DOHH2 (cell line): ENCODE results near the gene ZFAND2A.
"Not testable (repeated sequence)": the region's sequence is repeated elsewhere in the genome, so short reads cannot be mapped to it uniquely, and the experiment has no call there.

ENCODE experiments used
- H3F3A ChIP-seq: fragments of 200-600 bp; sonication (generic), shearing (Covaris generic); 2 replicates; pipeline ENCODE4 v1.6.0; 2016; ENCODE audit warnings: antibody characterized with exemption, mild to moderate bottlenecking; ENCODE audit not compliant: control insufficient read depth, insufficient read depth
- H3K27ac ChIP-seq: fragments of 200-600 bp; sonication (generic); 2 replicates; pipeline ENCODE4 v1.5.1; 2014; ENCODE audit warnings: low read depth, mild to moderate bottlenecking, low read length, moderate library complexity
- H3K27me3 ChIP-seq: fragments of 200-600 bp; sonication (generic); 2 replicates; pipeline ENCODE4 v1.6.1; 2014; ENCODE audit warnings: mild to moderate bottlenecking, low read length, mixed read lengths; ENCODE audit not compliant: control insufficient read depth
- H3K36me3 ChIP-seq: fragments of 200-600 bp; sonication (generic); 2 replicates; pipeline ENCODE4 v1.6.1; 2014; ENCODE audit warnings: mild to moderate bottlenecking, low read length, moderate library complexity, mixed read lengths; ENCODE audit not compliant: control insufficient read depth
- H3K4me1 ChIP-seq: fragments of 200-600 bp; sonication (generic); 2 replicates; pipeline ENCODE4 v1.6.1; 2014; ENCODE audit warnings: mild to moderate bottlenecking, low read length, mixed read lengths; ENCODE audit not compliant: control insufficient read depth
- H3K4me2 ChIP-seq: fragments of 200-600 bp; sonication (generic); 2 replicates; pipeline ENCODE4 v1.6.0; 2014; ENCODE audit warnings: mild to moderate bottlenecking, low read length, moderate library complexity
- H3K4me3 ChIP-seq: fragments of 200-600 bp; sonication (generic); 2 replicates; pipeline ENCODE4 v1.5.1; 2014; ENCODE audit warnings: mild to moderate bottlenecking, low read length, mixed read lengths
- H3K79me2 ChIP-seq: fragments of 200-600 bp; sonication (generic); 2 replicates; pipeline ENCODE4 v1.6.1; 2014; ENCODE audit warnings: mild to moderate bottlenecking, low read length, mixed read lengths; ENCODE audit not compliant: control insufficient read depth
- H3K9me2 ChIP-seq: fragments of 200-600 bp; sonication (generic); replicated peaks from 2 replicates; pipeline ENCODE4 v1.6.1; 2014; ENCODE audit warnings: mild to moderate bottlenecking, low read length, mixed read lengths; ENCODE audit not compliant: control insufficient read depth
- H3K9me3 ChIP-seq: fragments of 200-600 bp; sonication (generic); 2 replicates; pipeline ENCODE4 v1.6.1; 2014; ENCODE audit warnings: antibody characterized with exemption, low read length, mixed read lengths; ENCODE audit not compliant: control insufficient read depth, insufficient read depth
- H4K20me1 ChIP-seq: fragments of 200-600 bp; sonication (generic); 2 replicates; pipeline ENCODE4 v1.6.0; 2014; ENCODE audit warnings: low read depth, mild to moderate bottlenecking, antibody characterized with exemption, low read length, moderate library complexity; ENCODE audit not compliant: control insufficient read depth, insufficient read depth
- CTCF ChIP-seq: fragments of 200-600 bp; sonication (generic); IDR thresholded peaks from one replicate; pipeline ENCODE4 v1.5.1; 2014; ENCODE audit warnings: antibody characterized with exemption, mild to moderate bottlenecking, low read depth, low read length; ENCODE audit not compliant: poor library complexity, severe bottlenecking
- EZH2phosphoT487 ChIP-seq: fragments of 200-600 bp; sonication (generic); IDR thresholded peaks from 2 replicates; pipeline ENCODE4 v1.6.1; 2017; ENCODE audit warnings: borderline replicate concordance, mild to moderate bottlenecking, antibody characterized with exemption, low read length, moderate library complexity, mixed read lengths

ZFAND2A gene

GRCh38 chr7:1119201-1119600, 40.8 kb downstream of the ZFAND2A start:
- peaks cover 45% of the 10 kb centered on the region for H3K79me2 ChIP-seq
- 0 out of 2 replicates have a peak, but pooled peaks cover 3% of the 10 kb centered on the region for H3F3A ChIP-seq
- H3K36me3 ChIP-seq: peaks cover 10% of the 10 kb centered on the region; the same call in 1 of the 2 replicates
- peaks cover 6% of the 10 kb centered on the region for H3K4me1 ChIP-seq
- TF ChIP-seq EZH2phosphoT487: no peak
- no peak for TF ChIP-seq CTCF
- no peak overlapping the region for H3K27ac ChIP-seq
- no peaks in the 10 kb centered on the region for H3K9me3 ChIP-seq
- H4K20me1 ChIP-seq: peaks cover 7% of the 10 kb centered on the region; the same call in 1 of the 2 replicates
- H3K4me3 ChIP-seq: no peak overlapping the region
- H3K4me2 ChIP-seq: no peak overlapping the region
- no peaks in the 10 kb centered on the region for H3K9me2 ChIP-seq
- H3K27me3 ChIP-seq: no peaks in the 10 kb centered on the region

GRCh38 chr7:1117321-1117928, 42.6 kb downstream of the ZFAND2A start:
- Histone ChIP-seq H3K27ac (no peak overlapping the region), H3K4me2 (no peak overlapping the region), H3K79me2 (peaks cover 34% of the 10 kb centered on the region), H3K4me1 (no peaks in the 10 kb centered on the region), H4K20me1 (peaks cover 7% of the 10 kb centered on the region; the same call in 1 of the 2 replicates), H3K36me3 (peaks cover 14% of the 10 kb centered on the region; the same call in 1 of the 2 replicates), H3K9me3 (no peaks in the 10 kb centered on the region), H3K9me2 (no peaks in the 10 kb centered on the region), H3K27me3 (no peaks in the 10 kb centered on the region), H3K4me3 (no peak overlapping the region), H3F3A (0 out of 2 replicates have a peak, but pooled peaks cover 3% of the 10 kb centered on the region)
- TF ChIP-seq EZH2phosphoT487 (no peak), CTCF (no peak)

GRCh38 chr7:1116383-1117008, 43.5 kb downstream of the ZFAND2A start:
- H3K9me2 ChIP-seq, H3F3A ChIP-seq, H3K27ac ChIP-seq, H3K4me1 ChIP-seq, H3K4me3 ChIP-seq, H3K9me3 ChIP-seq, H4K20me1 ChIP-seq, H3K27me3 ChIP-seq, H3K4me2 ChIP-seq: not testable (repeated sequence)
- Histone ChIP-seq H3K36me3 (peaks cover 13% of the 10 kb centered on the region; the same call in 1 of the 2 replicates), H3K79me2 (peaks cover 26% of the 10 kb centered on the region)

GRCh38 chr7:1115171-1116045, 44.6 kb downstream of the ZFAND2A start:
- H4K20me1 ChIP-seq, H3K9me3 ChIP-seq, H3K9me2 ChIP-seq, H3K4me1 ChIP-seq, H3F3A ChIP-seq, H3K4me2 ChIP-seq, H3K27me3 ChIP-seq, H3K27ac ChIP-seq, H3K4me3 ChIP-seq: not testable (repeated sequence)
- H3K79me2 ChIP-seq: peaks cover 21% of the 10 kb centered on the region
- H3K36me3 ChIP-seq: peaks cover 13% of the 10 kb centered on the region; the same call in 1 of the 2 replicates
